ENCODE results near the gene TRIO.

- TF ChIP-seq EP300 (IDR thresholded peaks at IDR 0.05) (no peak), POLR2A (IDR thresholded peaks at IDR 0.05; ENCODE audit: low read depth) (no peak)
These were observed 42.9 kb upstream of the TRIO start for GRCh38 chr5:14100281-14100680.
